Hematopoietic multipotent progenitor cell treated with erythropoietin and hydrocortisone succinate and interleukin-3 and kit ligand, for 4 days (in vitro differentiated cells): ENCODE data around the gene WDR59.
A peak's percentile ranks its signal among the peaks of the same experiment; 100 is the strongest.
"Not testable (repeated sequence)": the region's sequence is repeated elsewhere in the genome, so short reads cannot be mapped to it uniquely, and the experiment has no call there.

Experiments used
- DNase-seq: peaks from one replicate; pipeline ENCODE4 v3.0.0-alpha.2; 2015

WDR59 gene

DNA sequence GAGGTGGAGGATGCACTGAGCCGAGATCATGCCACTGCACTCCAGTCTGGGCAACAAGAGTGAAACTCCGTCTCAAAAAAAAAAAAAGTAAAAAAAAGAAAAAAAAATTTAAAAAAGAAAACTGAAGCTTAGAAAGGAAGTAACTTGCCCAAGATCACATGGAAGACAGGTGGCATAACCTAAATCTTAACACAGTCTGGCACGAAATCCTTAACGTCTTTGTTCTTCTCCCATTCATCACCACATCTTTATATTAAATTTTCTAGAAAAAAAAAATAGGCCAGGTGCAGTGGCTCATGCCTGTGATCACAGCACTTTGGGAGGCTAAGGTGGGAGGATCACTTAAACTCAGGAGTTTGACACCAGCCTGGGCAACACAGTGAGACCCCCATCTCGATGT, 9.3 kb downstream of the WDR59 start:
- no peak for DNase-seq

DNA sequence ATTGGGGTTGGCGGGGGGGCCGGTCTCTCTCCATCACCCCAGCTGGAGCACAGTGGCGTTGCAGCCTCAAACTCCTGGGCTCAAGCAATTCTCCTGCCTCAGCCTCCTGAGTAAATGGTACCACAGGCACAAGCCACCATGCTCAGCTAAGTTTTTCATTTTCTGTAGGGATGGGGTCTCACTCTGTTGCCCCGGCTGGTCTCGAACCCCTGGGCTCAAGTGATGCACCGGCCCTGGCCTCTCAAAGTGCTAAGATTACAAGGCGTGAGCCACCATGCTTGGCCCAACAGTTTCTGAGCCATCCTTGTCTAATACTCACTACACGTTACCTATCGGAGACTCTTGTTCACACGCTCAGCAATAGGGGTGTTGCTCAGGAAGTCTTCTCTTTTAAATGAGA, 11.6 kb downstream of the WDR59 start:
- DNase-seq: no peak

DNA sequence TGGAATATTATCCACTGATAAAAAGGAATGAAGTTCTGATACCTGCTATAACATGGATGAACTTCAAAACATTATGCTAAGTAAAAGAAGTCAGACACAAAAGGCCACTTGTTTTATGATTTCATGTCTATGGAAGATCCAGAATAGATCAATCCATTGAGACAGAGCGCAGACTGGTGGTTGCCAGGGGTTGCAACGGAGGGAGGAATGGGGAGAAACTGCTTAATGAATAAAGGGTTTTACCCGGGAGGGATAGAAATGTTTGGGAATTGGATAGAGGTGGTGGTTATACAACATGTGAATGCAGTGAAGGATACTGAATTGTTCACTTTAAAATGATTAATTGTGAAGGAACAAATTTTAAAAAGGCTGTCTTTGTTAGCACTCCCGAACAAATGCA, 30.2 kb downstream of the WDR59 start:
- no peak for DNase-seq

DNA sequence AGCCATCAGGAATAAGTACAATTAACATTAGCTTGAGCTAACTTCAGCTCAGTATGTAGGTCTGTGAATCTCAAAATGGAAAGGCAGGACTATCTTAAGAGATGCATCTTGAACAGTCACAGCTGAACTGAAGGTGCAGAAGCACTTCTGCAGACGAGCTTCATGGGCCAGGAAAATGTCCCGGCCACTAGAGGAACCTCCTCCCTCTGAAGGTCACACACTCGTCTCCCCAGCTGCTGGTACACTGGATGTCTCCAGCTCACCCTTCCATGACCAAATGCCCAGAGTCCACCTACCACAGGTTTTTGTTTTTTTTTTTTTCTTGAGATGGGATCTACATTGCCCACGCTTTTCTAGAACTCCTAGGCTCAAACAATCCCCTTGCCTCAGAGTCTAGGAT, 33.2 kb downstream of the WDR59 start:
- no peak for DNase-seq

DNA sequence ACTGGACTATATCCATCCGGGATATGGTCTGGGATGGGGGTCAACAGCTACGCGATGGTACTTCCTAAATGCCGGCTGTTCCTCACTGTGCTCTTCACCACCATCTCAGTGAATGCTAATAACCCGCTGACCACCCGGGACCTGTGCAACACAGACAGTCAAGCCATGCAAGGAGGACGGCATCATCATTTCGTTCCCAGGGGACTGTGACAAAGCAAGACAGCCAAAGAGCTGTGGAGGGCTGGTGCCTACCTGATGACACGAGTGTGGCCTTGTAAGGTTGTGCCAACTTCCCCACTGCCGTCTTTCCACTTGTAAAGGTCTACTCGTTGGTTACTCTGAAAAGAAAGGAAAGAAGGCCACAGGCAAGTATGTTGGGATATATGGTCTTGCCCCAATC, 33.7 kb downstream of the WDR59 start:
- DNase-seq: no peak

DNA sequence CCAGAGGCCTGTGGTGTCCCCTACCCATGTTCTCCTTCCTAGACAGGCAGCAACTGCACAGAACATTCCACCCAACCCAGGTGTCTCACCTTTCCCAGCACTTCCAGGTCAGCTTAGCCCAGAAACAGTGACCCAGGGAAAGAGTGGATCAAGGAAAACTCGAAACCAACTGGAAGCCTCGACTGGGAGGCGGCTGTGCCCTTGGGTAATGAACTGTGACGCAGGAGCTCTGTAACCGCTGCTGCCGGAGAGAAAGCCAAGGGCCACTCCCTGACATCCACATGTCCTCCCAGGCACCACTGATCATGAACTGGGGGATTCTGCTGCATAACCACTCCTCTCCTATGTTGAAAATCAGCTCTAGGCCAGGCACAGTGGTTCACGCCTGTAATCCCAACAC, 34.4 kb downstream of the WDR59 start:
- no peak for DNase-seq

DNA sequence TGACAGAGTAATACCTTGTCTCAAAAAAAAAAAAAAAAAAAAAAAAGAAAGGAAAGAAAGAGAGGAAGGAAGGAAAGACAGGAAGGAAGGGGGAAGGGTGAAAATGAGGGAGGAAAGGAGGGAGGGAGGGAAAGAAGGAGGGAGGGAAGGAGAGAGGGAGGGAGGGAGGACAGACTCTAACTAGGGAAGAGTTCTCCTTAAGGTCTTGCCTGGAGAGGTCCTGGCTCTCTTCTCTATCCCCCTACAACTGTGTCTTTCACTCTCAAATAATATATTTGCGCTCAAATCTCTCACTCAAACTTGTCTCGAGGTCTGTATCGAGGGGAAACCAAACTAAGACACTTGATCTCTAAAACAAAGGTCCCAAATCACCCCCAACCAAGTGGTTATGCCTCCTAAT, 35.6 kb downstream of the WDR59 start:
- DNase-seq: no peak

DNA sequence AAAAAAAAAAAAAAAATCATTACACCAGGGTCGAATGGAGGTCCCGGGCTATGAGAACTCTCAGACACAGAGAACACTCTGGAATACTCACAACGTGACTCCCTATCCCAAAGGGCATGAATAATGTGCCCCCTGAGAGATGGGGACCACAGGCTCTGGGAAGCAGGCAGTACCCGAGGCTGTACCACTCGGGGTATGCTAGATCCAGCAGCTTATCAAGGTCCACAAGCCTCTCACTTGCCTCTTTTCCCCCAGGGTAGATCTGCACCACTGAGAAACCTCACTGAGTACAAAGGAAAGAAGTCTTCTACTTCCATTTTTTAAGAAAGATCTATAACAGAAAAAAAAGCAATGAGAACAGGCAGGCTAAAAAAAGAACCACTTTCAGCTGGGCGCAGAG, 40.5 kb downstream of the WDR59 start:
- DNase-seq: no peak

DNA sequence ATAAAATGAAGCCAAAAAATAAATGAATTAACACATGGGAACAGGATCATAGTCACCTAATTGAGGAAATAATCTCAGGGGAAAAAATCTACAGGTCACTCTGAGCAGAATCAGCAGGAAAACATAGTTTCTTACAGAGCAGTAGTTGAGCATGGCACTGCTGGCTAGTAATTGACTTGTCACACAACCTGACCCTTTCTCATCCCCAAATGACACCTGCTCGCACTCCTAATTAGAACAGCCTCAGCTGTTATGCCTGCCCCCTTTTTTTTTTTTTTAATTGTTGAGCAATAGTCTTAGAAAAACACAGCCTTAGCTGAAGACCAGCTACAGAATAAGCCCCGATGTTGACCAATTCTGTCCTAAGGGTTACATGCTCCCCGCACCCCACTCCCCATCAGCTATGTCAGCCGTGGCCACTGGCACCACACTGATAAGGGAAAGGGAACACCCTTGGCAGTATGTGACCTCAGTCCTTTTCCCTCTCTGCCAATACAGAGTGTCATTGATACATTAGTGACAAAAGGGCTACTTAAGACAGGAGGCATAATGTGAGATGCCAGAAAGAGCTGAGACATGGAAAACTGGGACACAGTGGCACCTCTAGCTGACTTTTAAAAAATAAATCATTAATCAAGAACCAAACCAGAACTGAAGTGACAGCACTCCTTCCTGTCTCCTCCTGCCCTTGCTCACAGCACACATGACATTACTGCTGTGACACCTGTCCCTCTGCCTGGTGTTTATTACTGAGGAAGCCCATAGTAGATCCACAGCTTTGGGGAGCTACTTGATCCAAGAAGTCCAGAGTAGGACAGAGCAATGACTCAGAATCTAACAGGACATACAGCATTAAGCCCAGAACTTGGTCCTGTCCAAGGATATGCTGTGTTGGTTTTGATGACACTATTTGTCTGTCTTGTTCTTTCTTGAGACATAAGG, 41.7 kb downstream of the WDR59 start:
- DNase-seq: peak; percentile 93

DNA sequence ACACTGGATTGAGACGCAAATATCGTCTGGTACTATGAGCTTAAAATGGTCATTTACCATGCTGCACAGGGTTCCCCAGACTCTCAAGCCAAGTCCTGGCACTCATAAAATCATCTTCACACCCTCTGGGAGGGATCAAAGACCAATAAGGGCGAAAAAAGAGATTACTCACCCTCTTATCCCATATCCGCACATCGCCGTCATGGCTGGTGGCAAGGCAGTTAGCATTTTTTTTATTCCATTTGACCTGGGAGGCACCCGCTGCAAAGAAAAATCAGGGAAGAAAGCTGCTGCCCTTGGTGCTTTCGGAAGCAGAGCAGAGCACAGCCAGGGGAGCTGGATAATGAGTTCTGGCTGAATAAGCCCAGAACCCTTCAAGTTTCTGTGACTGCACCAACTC, 42.4 kb downstream of the WDR59 start:
- DNase-seq: peak; percentile 20

DNA sequence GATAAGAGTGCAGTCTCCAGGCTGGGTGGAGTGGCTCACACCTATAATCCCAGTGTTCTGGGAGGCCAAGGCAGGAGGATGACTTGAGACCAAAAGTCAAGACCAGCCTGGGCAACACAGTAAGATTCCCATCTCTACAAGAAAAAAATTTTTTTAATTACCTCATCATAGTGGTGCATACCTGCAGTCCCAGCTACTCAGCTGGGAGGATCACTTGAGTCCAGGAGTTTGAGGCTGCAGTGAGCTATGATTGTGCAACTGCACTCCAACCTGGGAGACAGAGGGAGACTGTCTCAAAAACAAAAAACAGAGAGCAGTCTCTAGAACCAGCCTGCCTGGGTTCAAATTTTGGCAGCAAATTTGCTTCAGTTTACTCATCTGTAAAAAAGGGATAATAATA, 45.2 kb downstream of the WDR59 start:
- no peak for DNase-seq

DNA sequence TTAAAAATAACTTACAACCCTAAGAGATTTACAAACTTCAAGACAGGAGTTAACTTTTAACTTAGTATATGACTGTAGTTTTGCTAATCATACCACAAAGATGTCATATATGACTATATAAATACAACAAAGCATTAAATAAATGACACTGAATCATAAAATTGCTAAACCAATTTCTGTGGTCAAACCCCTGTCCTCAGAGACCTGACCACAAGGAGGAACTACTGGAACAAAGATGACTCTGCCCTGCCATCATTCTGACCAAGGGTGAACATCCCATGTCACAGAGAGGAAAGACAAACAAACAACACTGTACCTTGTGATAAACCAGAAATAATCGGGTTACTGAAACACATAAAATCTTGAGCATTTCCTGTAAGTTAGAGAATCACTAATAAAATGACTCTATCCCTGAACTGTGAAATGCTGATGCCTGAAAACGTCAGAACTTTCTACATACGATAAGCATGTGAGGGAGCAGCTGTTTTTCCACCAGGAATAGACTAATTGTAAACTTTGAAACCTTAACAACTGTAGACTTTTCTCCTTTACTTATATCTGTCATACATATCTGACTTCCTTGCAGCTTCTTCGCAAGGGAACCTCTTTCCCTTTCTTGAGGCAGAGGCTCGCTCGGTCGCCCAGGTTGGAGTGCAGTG, 47.9 kb downstream of the WDR59 start:
- peak; percentile 84 for DNase-seq

DNA sequence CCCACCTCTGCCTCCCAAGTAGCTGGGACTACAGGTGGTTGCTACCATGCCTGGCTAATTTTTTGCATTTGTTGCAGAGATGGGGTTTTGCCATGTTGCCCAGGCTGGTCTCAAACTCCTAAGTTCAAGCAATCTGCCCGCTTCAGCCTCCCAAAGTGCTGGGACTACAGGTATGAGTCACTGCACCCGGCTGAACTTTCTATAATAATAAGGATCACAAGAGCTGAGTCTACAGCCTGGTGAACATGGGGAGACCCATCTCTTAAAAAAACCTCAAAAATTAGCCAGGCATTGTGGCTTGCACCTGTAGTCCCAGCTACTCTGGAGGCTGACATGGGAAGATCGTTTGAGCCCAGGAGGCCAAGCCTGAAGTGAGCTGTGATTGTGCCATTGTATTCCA, 53.5 kb downstream of the WDR59 start:
- no peak for DNase-seq

DNA sequence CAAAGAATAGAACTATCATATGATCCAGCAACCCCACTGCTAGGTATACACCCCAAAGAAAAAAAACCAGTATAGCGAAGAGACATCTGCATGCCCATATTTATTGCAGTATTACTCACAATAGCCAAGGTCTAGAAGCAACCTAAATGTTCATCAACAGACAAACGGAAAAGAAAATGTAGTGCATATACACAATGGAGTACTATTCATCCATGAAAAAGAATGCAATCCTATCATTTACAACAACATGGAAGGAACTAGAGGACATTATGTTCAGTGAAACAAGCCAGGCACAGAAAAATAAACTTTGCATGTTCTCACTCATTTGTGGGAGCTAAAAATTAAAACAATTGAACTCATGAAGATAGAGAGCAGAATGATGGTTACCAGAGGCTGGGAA, 55.3 kb downstream of the WDR59 start:
- DNase-seq: no peak

DNA sequence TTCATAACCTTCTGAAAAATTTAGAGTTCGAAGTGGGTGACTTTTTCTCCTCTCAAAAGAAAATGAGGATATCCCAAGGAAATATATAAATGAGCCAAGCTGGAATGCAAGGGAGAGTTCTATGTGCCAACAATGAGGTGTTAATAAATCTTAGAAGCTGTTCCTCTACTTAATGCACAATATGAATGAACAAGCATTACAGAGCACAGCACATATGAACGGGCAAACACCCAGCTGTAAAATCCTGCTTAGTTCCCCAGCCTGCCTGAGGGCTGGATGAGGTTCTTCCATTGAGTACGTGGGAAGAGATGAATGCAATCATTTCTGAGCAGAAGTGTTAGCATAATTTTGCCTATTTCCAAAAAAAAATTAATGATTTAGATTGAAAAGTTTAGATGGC, 58.1 kb downstream of the WDR59 start:
- DNase-seq: no peak

DNA sequence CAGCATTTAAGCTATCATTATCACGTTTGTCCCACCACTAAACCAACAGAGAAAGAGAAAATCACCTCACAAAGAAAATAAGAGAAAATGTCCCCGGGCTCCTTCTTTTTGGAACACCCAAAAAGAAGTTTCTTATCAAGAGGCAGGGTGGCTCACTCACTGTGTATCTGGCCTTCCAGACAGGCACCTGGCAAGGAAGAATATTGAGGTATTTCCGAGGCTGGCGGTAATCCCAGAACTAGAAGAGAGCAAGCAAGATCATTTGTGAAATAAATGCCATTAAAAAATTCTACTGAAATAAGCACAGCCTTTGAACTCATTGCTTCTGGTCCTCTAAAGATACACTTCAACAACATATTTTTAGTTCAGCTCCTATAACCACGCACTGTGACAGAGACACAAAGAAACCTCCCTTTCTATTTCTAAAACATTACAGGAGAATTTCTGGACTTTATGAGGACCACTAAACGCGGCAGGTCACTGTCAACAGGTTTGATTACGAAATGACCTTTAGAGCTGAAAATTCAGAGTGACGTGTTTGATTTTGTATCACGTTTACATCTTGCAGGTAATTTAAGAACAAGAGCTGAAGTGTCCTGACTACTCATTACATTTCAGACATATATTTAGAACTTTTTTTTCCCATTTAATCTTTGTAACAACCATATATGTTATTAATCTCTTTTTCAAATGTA, 61.0 kb downstream of the WDR59 start:
- DNase-seq: no peak

DNA sequence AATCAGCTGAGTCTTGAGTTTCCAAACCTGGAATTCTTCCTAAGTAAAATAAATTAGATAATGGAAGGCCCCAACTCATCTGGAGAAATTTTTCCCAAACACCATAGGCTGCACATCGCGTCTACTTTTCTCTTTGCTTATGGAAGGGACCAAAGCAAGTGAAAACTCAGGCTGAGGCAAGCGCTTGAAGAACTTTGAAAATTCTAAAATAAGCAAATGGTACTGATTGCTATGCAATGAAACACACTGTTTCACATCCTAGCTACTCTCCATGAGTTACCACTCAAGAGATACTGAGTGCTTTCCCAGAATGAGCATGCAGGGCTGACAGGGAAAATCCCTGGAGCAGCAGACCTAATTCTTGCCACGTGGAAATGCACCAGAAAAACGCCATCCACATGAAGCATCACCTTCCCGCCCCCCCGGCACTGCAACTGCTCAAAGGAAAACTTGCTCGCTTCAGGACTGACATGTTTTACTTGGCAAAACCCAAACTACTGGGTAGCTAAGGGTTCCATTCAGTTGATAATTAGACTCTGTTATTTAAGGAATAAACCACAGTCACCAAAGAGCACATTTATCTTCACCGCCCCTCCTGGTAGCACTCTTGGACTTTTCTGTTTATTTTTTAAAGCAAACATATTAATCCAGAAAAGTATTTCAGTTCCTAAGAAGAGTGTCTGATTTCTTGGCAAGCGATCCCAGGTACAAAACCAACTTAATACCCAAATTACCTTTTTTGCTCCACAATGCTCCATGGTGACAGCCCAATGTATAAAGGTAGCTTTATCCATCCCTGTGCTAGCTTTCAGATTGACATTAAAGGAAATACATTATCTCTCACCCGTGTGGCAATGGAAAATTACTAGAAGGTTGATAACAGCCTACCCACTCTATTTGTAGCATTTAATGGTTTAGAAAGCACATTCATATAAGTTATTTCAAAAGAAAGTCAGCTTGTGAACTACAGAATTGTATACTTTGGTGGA, 62.5 kb downstream of the WDR59 start:
- no peak for DNase-seq

DNA sequence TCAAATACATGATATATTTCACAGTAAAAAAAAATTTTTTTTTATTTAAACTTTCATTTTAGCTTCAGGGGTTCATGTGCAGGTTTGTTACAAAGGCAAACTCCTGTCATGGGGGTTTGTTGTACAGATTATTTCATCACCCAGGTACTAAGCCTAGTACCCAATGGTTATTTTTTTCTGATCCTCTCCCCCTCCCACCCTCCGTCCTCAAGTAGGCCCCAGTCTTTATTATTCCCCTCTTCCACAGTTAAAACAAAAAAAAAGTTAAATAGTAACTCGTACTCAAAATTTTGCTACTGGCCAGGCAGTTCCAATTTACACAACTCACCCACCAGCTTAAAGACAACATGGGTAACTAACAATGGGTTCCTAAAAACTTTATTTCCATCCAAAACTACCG, 63.9 kb downstream of the WDR59 start:
- no peak for DNase-seq

DNA sequence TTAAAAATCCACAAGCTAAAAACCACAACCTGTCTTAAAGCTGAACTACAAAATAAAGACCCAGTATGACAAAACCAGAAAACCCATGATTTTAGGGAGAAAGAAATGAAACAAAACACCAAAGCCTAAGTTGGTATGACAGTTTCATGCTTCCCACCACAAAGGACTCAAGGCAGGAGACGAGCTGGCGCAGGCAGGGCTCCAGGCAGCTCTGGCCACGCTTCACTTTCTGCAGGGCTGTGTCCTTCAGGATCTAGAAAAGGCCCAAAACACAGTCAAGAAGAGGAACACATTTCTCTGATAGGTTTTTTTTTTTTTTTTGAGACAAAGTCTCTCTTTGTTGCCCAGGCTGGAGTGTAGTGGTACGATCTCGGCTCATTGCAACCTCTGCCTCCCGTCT, 75.3 kb downstream of the WDR59 start:
- DNase-seq: no peak

DNA sequence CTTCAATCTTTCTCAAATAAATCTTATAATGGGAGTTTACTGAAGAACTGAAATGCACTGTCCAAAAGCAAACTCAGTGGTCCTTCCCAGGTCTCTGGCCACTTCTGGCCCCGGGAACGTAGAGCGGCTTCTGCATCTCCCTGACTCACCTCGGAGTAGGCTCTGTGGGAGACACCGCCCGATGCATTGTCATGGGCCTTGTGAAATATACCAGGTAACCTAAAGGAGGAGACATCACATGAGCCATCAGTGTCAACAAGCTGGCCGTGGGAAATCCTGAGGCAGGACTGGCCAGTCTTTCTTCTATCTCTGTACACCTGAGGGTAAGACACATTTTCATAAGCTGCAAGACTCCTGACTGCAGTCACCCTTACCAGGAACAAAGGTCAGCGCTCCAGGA, 76.2 kb downstream of the WDR59 start:
- DNase-seq: not testable (repeated sequence)

DNA sequence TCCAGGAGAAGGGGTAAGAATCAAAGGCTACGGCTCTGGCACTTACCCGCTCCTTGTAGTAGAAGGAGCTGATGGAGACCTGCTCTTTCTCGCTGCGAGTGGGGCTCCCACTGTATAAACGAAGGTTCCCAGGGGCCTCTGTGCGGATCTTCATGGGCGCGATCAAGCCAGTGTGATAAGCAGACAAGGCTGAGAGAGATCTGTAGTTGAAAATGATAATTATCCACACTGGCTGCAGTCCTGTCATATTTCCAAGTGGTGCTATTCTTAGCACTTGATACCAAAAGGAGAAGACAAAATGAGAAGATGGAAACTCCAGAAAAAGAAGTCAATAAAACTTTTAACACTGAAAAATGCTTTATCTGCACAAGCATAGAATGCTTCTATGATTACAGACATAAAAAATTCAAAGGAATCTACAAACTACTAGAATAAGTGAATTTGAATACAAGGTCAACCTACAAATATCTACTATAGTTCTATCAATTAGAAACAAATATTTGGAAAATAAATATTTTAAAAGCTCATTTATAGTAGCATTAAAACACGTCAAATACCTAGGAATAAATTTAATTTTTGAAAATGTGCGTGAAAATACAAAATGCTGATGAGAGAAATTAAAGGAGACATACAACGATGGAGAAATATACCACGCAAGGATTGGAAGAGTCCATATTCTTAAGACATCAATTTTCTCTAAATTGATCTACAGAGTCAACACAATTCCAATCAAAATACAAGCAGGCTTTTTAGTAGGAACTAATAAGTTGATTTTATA, 80.8 kb downstream of the WDR59 start:
- DNase-seq: no peak

DNA sequence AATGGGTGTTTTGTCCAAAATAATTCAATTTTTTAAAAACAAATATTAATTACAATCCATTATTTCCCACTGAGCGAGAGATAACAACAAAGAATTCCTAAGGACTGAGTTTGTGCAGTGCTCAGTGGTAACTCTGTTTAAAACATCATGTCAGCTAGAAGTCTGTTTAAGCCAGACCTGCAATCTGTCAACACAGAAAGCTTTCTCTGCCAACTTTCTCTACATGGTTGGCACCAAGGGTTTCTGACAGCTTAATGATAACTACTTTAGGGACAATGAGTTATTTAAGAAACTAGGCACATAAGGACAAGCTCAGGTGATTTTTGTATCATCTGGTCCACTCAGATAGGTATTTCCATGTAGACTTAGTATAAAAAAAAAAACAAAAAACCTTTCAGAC, 81.8 kb downstream of the WDR59 start:
- DNase-seq: peak; percentile 67
